Measurements from ENCODE around the gene NOL9. TPM values are rescaled to one million over a fixed set of nuclear protein-coding genes. Genes with fewer than 3 reads are reported as not detected.

NOL9 gene
- total and polyA plus RNA-seq, 2 of the 13 experiments (the other 11 are each of a cell fraction or from before 2014, with no cell fraction given), result 18.0 to 24.7 TPM

DNA sequence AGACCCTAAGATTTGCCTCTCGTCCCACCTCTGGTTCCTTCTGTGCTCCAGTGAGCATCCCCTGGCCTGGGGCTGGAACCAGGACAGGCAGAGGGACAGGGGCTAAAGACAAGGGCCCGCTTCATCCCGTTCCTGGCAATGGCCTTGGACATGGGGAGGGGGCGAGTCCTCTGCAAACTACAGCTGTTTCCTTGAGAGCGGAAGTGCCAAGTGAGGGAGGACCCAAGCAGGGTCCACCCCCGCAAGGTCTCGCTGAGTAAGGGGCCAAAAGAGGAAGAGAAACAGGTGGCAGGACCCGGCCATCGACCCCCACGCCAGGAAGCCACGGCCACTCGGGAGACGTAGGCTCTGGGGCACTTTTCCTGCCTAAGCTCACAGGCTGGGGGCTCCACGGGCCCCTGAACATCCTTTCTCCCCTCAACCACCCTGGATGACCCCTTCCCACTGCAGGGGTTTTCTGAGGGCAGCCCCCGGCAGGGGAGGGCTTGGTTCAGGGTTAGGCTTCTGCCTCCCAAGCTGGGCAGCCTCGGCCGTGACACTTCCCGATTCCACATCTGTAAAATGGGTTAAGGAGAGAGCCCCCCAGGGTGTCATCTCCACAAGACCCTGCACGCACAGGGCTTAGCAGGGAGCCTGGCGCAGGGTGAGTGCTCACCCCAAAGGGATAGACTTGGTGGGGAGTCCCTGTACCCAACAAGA is 44.9 kb downstream of the NOL9 start:
- POLR2A ChIA-PET, result interaction anchor here (0.6 to 1.2 kb wide), 4 partner anchors 12 to 45 kb away, joined by 3 read pairs; partner anchors contain the start of genes NOL9 and TAS1R1
- Histone ChIP-seq H3K36me3 (replicated peaks in 1 of 2; ENCODE audit: control insufficient read depth in 1 of 2, insufficient read depth in 2 of 2, low read length in 2 of 2) (no peaks in the 10 kb centered on the region), H3K4me3 (replicated peaks in 1 of 3; ENCODE audit: insufficient read depth in 1 of 3, low read depth in 2 of 3, low read length in 3 of 3) (peak overlapping the region in 1 of 3 experiments; percentile 35; a peak in 1 of 6 replicates), H3K4me1 (ENCODE audit: insufficient read depth, low read length) (peaks cover 80% of the 10 kb centered on the region), H3K4me2 (ENCODE audit: low read depth, low read length) (peak overlapping the region; percentile 53; the same call in 1 of the 2 replicates), H2AFZ (ENCODE audit: low read length) (no peak overlapping the region), H4K20me1 (ENCODE audit: insufficient read depth, low read length) (no peaks in the 10 kb centered on the region), H3K79me2 (ENCODE audit: insufficient read depth, low read length) (no peaks in the 10 kb centered on the region), H3K27ac (ENCODE audit: extremely low read length, insufficient read depth, low read length) (no peak overlapping the region), H3K9ac (ENCODE audit: insufficient read depth, low read depth, low read length) (no peak overlapping the region), H3K9me3 (ENCODE audit: low read length) (no peaks in the 10 kb centered on the region), H3K27me3 (ENCODE audit: control insufficient read depth in 1 of 2, insufficient read depth in 2 of 2, low read length in 2 of 2) (peaks cover 20 to 40% of the 10 kb centered on the region in 2 experiments; a peak in 4 of 5 replicates)
- DNase-seq (ENCODE audit: low spot score) (no peak), ATAC-seq (no peak), FAIRE-seq (no peak)
- intact Hi-C loops (cut with micrococcal nuclease; ENCODE audit: unreplicated experiment), result no loop called here
- no TSS peak for BruUV-seq (replicated peaks)
- WGBS (ENCODE audit: low lambda C conversion rate), result 12% methylated on average over 11 of the region's 20 CpGs
- in situ Hi-C loops (cut with HindIII; ENCODE audit: extremely low pct_ligation_motif_present, low pct_unique_long_range_greater_than_20kb), result no loop called here
- CTCF ChIA-PET (ENCODE audit: low intra/inter-chr PET ratio, low total read pairs), result no interaction called here
- TF ChIP-seq, protein P1, sequence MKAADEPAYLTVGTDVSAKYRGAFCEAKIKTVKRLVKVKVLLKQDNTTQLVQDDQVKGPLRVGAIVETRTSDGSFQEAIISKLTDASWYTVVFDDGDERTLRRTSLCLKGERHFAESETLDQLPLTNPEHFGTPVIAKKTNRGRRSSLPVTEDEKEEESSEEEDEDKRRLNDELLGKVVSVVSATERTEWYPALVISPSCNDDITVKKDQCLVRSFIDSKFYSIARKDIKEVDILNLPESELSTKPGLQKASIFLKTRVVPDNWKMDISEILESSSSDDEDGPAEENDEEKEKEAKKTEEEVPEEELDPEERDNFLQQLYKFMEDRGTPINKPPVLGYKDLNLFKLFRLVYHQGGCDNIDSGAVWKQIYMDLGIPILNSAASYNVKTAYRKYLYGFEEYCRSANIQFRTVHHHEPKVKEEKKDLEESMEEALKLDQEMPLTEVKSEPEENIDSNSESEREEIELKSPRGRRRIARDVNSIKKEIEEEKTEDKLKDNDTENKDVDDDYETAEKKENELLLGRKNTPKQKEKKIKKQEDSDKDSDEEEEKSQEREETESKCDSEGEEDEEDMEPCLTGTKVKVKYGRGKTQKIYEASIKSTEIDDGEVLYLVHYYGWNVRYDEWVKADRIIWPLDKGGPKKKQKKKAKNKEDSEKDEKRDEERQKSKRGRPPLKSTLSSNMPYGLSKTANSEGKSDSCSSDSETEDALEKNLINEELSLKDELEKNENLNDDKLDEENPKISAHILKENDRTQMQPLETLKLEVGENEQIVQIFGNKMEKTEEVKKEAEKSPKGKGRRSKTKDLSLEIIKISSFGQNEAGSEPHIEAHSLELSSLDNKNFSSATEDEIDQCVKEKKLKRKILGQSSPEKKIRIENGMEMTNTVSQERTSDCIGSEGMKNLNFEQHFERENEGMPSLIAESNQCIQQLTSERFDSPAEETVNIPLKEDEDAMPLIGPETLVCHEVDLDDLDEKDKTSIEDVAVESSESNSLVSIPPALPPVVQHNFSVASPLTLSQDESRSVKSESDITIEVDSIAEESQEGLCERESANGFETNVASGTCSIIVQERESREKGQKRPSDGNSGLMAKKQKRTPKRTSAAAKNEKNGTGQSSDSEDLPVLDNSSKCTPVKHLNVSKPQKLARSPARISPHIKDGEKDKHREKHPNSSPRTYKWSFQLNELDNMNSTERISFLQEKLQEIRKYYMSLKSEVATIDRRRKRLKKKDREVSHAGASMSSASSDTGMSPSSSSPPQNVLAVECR (CRISPR knock-in tag; IDR thresholded peaks at IDR 0.05; ENCODE audit: borderline replicate concordance), result peak; percentile 39; the same call in 1 of the 2 replicates
- TF ChIP-seq ZNF101 (CRISPR knock-in tag; IDR thresholded peaks at IDR 0.05; ENCODE audit: borderline replicate concordance, low read depth), result no peak
- TF ChIP-seq ZNF235 (CRISPR knock-in tag; IDR thresholded peaks at IDR 0.05; ENCODE audit: borderline replicate concordance), result no peak
- TF ChIP-seq, protein P2, sequence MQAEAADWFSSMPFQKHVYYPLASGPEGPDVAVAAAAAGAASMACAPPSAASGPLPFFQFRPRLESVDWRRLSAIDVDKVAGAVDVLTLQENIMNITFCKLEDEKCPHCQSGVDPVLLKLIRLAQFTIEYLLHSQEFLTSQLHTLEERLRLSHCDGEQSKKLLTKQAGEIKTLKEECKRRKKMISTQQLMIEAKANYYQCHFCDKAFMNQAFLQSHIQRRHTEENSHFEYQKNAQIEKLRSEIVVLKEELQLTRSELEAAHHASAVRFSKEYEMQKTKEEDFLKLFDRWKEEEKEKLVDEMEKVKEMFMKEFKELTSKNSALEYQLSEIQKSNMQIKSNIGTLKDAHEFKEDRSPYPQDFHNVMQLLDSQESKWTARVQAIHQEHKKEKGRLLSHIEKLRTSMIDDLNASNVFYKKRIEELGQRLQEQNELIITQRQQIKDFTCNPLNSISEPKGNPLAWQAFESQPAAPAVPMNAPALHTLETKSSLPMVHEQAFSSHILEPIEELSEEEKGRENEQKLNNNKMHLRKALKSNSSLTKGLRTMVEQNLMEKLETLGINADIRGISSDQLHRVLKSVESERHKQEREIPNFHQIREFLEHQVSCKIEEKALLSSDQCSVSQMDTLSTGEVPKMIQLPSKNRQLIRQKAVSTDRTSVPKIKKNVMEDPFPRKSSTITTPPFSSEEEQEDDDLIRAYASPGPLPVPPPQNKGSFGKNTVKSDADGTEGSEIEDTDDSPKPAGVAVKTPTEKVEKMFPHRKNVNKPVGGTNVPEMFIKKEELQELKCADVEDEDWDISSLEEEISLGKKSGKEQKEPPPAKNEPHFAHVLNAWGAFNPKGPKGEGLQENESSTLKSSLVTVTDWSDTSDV (CRISPR knock-in tag; IDR thresholded peaks at IDR 0.05), result no peak
- no peak for TF ChIP-seq ZNF44 (CRISPR knock-in tag; IDR thresholded peaks at IDR 0.05)
- TF ChIP-seq ZNF350 (CRISPR knock-in tag; IDR thresholded peaks at IDR 0.05; ENCODE audit: borderline replicate concordance, low read depth), result no peak
- TF ChIP-seq, protein P3, sequence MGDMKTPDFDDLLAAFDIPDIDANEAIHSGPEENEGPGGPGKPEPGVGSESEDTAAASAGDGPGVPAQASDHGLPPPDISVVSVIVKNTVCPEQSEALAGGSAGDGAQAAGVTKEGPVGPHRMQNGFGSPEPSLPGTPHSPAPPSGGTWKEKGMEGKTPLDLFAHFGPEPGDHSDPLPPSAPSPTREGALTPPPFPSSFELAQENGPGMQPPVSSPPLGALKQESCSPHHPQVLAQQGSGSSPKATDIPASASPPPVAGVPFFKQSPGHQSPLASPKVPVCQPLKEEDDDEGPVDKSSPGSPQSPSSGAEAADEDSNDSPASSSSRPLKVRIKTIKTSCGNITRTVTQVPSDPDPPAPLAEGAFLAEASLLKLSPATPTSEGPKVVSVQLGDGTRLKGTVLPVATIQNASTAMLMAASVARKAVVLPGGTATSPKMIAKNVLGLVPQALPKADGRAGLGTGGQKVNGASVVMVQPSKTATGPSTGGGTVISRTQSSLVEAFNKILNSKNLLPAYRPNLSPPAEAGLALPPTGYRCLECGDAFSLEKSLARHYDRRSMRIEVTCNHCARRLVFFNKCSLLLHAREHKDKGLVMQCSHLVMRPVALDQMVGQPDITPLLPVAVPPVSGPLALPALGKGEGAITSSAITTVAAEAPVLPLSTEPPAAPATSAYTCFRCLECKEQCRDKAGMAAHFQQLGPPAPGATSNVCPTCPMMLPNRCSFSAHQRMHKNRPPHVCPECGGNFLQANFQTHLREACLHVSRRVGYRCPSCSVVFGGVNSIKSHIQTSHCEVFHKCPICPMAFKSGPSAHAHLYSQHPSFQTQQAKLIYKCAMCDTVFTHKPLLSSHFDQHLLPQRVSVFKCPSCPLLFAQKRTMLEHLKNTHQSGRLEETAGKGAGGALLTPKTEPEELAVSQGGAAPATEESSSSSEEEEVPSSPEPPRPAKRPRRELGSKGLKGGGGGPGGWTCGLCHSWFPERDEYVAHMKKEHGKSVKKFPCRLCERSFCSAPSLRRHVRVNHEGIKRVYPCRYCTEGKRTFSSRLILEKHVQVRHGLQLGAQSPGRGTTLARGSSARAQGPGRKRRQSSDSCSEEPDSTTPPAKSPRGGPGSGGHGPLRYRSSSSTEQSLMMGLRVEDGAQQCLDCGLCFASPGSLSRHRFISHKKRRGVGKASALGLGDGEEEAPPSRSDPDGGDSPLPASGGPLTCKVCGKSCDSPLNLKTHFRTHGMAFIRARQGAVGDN (CRISPR knock-in tag; IDR thresholded peaks at IDR 0.05), result peak; percentile 24; the same call in 1 of the 2 replicates
- TF ChIP-seq GABPA (IDR thresholded peaks at IDR 0.05; ENCODE audit: low read depth, low read length), result no peak
- 0 out of 2 replicates have a peak, but pooled peaks have one; percentile 22 for TF ChIP-seq GABPA (CRISPR knock-in tag; IDR thresholded peaks at IDR 0.05; ENCODE audit: low read depth)
- no peak for TF ChIP-seq NR1H2 (CRISPR knock-in tag; IDR thresholded peaks at IDR 0.05; ENCODE audit: borderline replicate concordance, low read depth)
- TF ChIP-seq CCAR2 (optimal IDR thresholded peaks at IDR 0.05; ENCODE audit: low read depth, low read length), result no peak
- TF ChIP-seq NFE2L2 (IDR thresholded peaks at IDR 0.05; ENCODE audit: low read length), result no peak
